GM19023 (cell line): Measurements from ENCODE around the gene CNGA2.

Experiments used
- ATAC-seq: cut with Tn5 transposase; IDR thresholded peaks from one replicate; pipeline ENCODE4 v1.9.1; 2021; ENCODE audit warnings: mild to moderate bottlenecking, moderate library complexity; ENCODE audit not compliant: unreplicated experiment

The CNGA2 gene

DNA sequence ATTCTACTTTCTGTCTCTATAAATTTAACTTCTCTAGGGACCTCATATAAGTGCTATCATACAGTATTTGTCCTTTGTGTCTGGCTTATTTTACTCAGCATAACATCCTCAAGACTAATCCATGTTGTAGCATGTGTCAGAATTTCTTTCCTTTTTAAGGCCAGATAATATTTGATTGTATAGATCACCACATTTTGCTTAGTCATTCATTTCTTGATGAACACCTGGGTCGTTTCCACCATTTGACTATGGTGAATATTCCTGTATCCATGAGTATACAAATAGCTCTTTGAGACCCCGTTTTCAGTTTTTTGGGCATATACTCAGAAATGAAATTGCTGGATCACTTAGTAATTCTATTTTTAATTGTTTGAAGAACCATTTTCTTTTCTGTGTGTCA, 12.0 kb downstream of the CNGA2 start:
- no peak for ATAC-seq

DNA sequence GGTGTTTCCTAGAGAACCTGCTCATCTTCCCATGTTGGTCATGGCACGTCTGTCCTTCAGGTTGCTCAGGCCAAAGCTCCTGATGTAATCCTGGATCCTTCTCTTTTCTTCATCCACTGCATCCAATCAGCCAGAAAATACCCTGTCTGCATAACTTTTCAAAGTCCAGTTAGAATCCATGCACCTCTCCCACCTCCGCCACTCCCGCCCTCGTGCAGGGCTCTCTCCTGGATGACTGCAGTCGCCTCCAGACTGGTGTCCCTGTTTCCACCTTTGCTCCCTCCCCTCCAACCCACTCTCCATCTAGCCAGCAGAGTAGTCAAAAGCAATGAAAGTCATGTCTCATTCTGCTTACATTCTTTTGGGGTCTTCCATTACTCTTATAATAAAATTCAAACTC, 16.0 kb downstream of the CNGA2 start:
- ATAC-seq: no peak

DNA sequence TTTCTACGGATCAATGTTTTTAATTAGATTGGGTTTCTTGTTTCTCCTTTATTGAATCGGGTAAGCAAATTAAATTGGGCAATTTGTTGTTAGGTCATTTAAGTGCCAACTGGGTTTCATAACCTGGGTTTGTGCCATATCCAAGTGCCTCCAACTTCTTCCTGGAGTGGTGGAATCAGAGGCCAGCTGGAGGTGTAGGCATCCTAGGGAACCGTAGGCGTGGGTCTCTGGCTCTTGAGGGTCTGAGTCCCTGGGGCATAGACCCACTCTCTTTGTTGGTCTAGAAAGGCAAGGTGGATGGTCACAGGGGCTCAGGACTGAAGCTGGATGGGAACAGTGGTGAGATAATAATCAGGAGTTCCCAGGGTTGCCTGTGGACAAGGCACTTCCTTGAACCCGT, 18.3 kb downstream of the CNGA2 start:
- ATAC-seq: no peak

DNA sequence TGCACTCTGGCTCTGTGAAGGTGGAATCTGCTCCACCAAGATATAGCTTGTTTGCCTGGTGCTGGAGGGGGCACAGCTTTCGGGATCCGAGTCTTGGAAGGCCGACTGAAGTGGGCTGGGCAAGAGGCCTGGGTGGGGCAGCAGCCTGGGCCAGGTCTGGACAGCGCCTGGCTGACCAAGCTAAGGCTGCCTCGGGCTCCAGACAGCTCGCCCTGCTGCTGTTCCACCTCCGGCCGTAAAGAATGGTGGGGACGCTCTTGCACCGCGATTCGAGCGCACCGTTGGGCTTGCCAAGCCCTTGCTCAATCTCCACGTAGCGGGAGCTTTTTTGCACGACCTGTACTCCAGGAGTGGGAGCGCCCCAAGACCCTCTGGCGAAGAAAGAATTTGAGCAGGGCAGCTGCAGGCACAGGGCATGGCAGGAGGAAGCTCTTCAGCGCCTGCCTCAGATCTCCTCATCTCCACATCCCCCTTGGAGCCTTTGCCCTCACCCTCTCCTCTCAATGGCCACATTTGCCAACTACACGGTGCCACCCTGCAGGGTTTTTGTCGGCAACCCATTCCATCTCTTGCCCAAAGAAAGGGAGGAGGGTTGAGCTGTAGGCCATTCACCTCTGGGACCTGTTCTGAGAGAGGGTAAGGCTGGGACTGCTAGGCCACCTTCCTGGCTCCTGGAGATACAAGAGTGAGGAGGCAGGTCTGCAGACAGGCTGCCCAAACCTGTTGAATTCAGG, 18.9 kb downstream of the CNGA2 start:
- peak; percentile 84 for ATAC-seq

DNA sequence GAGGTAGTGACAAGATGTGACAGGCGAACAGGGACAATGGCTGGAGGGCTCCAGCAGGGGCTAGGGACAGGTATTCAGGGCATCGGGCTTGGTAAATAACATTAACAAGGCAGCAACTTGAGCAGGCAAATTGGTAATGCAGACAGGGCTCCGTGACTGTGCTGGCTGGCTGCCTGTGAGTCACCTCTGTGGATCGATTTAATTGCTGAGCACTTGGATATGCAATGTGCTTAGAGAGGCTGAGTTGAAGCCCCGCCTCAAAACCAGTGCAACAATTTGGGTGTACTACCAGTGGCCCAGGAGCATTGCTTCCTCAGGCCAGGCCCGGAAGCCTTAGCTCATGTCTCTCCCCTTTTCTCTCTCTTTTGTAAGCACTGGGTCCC, 19.5 kb downstream of the CNGA2 start:
- ATAC-seq: no peak

DNA sequence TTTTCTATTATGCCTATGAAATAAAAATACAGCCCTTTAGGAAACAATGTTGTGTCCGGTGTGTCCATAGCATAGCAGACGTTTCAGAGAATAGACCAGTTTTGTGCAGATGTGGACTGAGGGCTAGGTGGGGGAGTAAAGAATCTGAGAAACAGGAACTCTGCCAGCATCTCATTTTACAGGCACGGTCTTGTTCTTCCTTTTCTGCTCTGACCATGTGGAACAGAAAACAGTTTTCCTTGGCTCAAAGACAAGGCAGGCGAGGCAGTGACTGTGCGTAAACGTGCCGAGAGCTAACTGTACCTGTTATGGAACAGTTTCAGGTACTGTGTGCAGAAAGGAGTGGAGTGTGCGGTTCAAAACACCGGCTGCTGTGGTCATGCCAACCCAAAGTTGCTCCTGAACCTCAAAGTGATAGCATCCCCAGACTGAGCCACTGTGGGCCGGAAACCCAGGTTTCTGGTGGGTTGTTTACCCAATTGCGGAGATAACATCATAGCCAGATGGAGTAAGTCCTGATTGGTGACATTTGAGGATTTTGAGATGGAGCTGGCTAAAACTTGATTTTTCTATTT, 20.2 kb downstream of the CNGA2 start:
- no peak for ATAC-seq

DNA sequence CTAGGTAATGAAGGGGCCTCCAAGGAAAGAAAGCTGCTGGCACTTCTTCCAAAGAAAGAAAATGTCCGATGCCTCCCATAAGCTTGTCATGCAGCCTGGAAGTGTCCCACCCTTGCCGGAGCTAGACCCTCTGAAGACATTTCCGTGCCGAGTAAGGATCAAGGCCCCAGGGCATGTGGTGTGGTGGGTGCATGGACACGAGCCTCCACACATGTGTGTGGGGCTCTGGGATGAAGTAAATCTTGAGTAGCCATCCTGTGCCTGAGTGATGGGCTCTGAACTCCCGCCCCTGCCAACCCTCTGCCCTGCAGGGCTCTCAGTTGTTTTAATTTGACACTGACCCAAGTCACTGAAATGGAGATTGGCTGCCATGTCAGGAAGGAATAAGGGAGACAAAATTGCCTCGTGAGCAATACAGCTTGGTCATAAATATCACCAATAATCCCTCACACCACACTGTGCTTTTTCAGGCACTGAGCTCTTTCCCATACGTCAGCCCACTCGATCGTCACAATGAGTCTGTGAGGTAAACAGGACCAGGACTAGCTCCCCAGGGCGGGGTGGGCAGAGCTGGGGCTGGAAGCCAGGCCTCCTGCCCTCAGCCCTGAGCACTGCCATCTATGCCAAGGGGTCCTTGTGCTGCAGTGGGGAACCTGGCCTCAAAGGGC, 24.6 kb downstream of the CNGA2 start:
- no peak for ATAC-seq

DNA sequence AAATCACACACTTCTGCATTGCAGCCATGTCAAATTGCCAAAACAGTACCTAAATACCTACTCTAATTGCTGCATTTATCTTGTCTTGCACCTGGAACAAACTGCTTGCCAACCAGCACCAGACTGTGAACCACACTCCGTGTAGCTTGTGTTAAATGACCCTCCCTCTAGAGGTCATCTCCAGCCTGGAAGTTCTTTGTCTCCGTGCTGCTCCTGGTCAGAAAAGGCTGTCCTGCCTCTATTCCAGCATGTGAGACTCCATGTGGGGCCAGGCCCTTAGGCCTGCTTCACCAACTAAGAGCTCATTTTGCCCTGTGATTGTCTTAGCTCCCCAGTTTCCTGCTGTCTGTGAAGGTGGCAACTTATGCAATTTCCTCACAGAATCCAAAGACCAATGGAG, 28.3 kb downstream of the CNGA2 start:
- no peak for ATAC-seq

DNA sequence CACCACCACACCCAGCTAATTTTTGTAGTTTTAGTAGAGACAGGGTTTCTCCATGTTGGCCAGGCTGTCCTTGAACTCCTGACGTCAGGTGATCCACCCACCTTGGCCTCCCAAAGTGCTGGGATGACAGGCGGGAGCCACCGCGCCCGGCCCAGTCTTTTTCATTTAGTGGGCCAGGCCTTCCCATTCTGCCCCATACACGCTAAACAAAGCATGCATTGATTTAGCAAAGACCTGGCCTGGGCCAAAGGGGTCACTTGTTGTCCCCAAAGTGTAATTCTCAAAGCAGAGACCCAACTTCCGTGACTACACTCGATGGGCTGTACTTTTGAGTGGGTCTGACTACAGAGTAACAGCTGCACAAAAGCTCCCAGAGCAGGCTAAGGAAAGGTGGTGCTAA, 29.2 kb downstream of the CNGA2 start:
- ATAC-seq: no peak

DNA sequence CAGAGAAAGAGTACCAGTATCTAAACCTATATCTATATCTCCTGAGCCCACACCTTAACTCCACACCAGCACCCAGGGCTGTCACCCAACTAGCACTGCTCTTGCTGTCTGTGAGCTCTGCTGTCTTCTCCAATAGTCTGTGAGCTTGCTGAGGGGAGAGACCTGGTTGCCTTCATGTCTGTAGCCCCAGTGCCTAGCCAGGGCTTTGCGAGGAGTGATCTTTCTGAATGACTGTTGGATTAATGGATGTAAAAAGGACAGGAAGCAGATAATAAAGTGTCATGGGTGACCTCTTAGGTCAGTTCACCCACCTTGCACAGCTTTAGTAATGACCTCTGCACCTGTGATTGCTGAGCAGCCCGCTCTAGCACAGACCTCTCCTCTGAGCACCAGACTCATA, 30.5 kb downstream of the CNGA2 start:
- ATAC-seq: no peak

DNA sequence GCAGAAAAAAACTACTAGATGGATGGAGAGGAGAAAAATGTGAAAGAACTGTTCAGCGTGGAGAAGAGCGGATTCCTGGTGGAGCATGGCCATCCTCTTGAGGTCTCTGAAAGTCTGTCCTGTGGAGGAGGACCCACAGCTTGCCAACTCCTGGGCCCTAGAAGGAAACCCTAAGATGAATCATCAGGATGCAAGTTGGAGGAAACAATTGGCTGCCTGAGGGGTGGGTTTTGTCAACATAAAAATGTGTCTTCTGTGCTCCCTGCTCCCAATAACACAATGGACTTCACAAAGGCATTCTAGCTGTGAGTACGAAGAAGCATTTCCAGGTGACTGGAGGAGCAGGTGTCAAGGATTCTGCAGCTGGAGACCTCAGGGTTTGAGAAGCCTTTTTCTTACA, 37.2 kb downstream of the CNGA2 start:
- no peak for ATAC-seq

DNA sequence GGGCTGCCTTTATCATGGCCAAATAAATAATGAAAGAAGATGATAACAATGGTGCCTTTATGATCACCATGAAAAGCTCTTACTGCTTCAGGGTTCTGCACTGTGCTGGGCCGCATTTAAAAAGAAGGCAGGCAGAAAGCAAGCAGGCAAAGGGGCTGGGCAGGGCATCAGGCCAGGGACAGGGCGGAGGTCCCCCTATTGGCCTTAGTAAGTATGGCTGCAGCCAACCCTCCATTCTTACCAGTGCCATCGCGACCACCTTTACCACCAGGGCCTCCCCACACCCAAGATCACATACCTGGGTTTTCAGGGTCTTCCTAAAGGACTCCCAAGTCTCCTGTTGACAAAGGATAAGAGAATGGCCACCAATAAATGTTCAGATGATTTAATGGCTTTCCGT, 38.9 kb downstream of the CNGA2 start:
- ATAC-seq: no peak

DNA sequence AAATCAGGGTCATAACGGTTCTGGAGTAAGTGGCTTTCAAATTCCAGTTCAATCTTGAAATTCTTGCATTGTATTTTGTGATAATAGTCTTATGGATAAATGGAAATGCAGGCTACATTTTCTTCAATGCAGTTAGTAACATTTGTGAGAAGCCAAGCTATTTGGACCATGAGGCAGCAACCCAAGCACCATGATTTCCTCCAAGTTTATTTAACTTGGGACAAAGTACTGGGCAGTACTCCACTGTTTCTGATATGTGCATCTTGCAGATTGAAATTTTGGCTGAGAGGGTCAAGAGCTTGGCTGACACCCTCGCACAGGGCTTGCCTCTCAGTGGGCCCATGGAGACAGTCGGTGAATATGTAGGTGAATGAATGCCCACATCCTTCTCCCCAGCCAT, 39.9 kb downstream of the CNGA2 start:
- ATAC-seq: no peak

DNA sequence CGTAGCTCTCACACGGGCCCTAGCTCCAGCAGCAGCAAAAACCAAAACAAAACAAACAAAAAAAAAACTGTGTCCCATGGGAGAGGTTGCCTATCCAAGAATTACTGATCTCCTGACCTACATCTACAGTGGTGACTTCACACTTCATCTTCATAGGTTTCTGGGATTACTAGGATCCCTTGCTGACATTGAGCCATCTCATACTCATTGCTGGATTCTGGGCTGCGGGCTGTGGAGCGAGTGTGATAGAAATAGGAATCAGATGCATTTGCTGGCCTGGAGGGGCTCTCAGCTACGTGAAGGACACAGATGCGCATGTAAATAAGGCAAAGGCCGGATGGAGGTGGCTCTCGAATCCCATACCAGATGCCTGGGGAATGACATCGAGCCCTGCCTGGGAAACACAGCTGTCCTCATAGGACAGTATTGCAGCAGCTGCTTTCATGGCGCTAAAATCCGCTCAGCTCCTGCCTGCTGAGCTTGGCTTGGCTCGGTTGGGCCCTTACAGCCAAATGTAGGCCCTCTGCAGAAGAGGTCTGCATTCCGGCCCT, 41.7 kb downstream of the CNGA2 start:
- ATAC-seq: no peak

DNA sequence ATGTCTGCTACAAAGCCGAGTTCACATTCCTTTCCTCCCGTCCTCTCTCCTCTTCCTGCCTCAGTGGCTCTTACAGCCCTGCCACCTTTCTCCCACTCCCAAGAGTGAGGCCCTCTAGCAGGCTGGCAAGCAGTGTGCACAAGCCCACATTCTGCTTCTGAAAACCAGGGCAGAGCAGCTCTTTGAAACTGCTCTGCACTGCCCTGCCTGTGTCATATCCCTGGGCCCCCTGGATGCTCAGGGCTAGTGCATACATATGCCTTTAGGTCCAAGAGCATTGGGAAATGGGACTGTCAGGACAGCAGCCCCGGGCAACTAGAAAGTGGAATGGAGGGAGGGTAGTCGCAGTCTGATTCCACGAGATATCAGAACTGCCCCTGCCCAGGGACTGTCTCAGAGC, 42.4 kb downstream of the CNGA2 start:
- ATAC-seq: no peak

DNA sequence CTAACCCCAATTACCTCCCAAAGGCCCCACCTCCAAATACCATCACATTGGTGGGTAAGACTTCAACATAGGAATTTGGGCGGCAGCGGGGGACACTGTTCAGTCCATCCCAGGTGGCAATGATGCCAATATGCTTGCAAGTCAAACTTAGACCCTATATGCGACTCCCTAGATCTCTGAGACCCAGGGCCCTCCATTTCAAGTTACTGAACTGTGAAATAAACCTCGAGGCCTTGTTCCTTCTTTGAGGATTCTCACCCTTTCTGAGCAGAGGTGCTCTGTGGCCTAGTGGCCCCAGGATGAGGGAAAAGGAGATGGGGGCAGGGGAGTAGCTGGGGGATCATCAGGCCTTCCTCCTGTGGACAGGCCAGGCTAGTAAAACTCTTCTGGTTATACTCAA, 44.7 kb downstream of the CNGA2 start:
- ATAC-seq: no peak

DNA sequence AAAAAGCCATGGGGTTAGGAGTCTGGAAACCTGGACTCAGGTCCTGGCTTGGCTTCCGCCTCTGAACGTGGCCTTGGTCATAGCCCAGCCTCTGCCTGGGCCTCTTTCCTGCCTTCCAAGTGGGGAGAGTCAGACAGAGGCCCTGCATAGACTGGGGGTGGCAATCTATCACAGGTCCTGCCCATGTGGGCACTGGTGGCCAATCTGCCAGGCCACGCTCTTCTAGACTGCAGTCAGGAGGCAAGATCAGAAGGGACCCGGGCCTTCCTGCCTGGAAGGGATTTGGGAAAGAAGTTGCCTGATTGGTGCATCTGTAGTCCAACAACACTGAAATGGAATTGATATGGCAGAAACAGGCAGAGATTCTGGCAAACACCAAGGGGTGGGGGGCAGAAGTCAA, 46.1 kb downstream of the CNGA2 start:
- ATAC-seq: no peak

DNA sequence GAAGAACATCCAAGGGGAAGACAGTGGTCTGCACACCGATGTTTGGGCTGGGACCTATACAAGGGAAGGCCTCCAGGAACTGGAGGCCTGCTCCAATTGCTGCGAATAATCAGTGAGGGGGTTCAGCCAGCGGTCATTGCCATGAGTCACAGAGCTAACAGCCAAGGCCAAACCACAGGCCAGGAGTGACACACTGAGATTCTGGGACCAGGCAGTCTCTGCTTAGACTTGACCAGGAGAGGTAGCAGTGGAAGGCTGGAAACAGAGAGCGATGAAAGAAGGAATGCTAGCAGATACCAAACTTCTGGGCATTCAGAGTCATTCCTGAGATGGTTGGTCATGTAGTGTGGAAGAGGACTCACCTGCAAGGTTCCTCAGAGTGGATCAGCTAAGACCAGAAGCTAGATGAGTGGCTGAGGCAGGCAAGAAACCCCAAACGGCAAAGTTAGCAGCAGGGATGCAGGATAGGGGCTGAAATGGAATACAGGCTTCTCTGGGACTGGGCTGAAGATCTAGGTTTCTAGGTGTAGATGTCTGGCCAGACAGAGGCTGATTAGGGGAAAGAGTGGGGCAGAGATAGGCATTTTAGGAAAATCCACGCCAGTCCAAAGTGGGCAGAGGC, 54.7 kb downstream of the CNGA2 start:
- no peak for ATAC-seq

DNA sequence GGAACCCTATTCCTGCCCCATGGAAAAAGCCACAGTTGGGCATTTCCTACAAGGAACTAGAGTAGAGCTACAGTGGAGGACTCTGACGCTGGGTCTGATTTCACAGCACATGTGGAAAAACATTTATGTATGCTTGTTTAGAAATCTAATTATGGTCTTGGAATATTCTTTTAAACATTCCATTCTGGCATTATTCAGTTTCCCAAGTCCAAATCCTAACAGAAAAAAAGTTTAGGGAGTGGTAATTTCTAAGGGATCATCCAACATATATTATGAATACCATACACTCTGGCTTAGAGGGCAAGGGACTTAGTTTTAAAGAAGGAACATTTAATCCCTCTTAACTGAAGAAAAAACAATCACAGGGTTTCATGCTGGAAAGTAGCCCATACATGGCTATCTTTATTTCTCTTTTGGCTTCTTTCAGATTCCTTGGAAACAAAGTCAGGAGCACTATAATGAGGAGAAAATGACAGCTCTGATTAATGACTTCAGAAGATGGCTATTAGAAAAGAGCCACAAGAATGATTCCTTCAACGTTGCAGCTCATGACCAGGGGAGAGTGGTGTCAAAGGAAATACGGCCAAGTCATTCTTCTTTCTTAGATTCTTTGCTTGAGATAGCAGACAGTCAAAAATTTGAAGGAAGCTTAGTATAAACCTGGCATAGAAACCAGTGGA, 56.1 kb downstream of the CNGA2 start:
- no peak for ATAC-seq

DNA sequence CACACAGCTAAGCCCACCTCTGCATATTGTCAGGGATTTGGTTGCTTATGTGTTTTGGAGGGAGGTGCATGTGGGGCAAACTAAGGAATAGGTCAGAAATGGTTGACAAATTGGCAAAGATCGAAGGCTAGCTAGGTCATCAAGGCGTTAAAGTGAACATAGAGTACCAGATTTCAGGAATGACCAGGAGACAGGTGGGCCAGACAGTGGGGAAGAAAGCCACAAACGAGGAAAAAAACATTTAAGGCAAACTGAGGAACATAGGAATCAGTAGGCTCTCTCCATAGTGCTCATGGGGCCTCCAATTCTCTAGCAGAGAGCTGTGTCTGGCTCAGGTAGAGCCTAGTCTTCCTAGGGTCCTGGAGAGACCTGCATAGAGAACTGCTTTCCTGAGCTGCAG, 57.4 kb downstream of the CNGA2 start:
- ATAC-seq: no peak

DNA sequence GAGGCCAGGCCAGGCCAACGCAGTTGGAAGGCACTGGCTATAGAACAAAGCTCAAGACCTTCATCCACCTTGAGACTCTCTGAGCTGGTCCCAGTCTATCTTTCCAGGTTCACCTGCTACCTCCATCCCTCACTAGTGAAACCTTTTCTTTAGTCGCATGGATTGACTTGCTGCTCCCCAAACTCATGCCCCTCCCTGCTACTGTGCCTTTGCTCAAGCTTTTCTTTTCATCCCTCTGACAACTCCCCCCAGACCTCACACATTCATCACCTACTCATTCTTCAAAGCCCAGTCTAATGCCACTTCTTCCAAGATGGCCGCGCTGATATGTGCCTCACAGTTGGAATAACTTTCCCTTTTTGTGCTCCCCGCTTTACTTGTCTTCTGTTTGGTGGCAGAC, 58.0 kb downstream of the CNGA2 start:
- ATAC-seq: no peak
